Kasumi-1 (cell line): ENCODE measurements around the gene PCBD2.

Source experiments
- DNase-seq, 2 experiments: peaks; one replicate each; lab custom pipeline; 2025; lab: John Stamatoyannopoulos, UW

Gene PCBD2

DNA sequence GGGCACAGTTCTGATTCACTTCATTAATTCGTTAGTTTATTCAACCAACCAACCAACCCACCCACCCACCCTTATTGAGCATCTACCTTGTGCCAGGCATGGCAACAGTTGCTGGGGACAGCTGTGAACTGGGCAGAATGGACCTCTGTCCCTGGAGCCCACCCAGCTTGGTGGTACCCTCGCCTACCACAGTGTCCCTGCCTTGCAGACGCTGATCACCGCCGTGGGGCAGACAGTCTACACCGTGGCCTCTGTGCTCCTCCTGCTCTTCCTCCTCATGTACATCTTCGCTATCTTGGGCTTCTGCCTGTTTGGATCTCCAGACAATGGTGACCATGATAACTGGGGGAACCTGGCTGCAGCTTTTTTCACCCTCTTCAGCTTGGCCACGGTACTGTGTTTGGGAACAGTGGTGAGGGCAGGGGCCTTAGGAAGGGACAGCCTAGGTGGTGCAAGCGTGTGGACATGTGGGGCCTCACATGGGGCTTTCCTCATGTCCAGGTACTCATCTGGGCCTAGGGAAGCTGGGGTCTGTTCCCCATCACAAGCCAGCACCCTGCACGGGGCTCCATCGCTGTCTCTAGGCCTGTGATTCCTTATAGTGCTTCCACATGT lies 102.9 kb downstream of the PCBD2 start:
- DNase-seq, result no peak

DNA sequence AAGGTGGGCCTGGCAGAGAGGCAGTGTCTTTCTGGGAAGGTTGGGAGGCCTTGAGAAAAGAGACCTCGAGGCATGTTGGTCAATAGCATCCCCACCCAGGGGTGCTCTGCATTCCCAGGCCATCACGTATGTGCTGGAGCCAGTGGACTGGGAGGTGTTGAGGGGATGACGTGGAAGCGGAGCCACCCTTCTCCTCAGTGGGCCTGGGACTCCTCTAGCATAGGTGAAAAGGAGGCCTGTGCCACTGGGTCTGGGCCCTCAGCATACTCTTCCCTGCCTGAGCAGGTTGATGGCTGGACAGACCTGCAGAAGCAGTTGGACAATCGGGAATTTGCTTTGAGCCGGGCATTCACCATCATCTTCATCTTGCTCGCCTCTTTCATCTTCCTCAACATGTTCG lies 103.6 kb downstream of the PCBD2 start:
- DNase-seq, result no peak

DNA sequence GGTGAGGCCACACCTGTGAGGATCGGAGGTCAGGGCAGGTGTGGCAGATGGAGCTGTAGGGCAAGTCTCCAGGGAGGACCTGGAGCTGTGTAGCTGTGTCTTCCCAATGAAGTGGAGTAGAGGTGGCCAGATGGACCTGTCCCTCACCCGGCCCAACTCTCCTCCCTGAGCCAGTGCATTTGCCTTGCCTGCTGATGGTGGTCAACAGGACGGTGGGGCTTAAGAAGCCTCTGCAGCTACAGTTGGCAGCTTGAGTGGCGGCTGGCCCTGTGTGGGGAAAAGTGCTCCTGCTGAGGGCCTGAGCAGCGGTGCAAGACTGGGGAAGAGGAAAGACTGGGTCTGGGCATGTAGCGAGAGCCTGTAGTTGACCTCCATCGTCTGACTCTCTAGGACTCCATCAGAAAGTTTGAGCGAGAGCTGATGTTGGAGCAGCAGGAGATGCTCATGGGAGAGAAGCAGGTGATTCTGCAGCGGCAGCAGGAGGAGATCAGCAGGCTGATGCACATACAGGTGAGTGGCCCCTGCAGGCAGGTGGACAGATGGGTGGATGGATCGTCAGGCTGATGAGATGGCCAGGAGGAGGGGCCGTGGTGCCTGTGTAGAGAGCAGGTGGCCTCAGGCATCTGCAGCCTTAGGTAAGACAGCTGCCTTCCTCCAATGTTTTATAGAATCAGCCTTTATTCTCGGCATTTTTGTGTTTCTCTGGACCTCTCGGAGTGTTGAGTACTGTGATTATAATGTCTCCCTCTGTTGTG lies 104.2 kb downstream of the PCBD2 start:
- DNase-seq, result no peak

DNA sequence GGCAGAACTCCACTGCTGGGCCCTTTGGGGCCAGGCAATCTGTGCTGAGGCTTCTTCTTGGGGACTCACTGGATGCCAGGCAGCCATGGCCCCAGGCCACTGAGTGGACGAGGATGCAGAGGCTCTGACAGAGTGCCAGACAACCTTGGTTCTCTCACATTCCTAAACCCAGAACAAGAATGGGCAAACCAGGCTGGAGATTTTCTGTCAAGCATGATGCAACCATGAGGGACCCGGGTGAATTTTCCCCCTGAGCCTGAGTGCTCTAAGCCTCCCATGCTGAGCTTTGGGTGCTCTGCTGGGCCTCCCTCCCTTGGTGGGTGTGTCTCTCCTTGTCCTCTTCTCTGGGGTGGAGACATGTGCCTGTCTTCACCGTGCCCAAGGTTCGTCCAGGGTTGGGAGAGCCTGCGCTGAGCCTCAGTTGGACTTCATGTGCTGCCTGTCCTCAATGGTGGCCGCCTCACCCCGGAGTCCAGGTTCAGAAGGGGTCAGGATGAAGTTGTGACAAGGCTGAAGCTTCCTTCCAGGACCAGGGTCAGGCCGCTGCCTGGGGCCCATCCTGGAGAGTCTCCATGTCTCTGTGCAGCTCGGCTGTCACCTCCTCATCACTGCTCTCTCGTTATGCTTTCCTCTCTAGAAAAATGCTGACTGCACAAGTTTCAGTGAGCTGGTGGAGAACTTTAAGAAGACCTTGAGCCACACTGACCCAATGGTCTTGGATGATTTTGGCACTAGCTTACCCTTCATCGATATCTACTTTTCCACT lies 105.0 kb downstream of the PCBD2 start:
- no peak for DNase-seq

DNA sequence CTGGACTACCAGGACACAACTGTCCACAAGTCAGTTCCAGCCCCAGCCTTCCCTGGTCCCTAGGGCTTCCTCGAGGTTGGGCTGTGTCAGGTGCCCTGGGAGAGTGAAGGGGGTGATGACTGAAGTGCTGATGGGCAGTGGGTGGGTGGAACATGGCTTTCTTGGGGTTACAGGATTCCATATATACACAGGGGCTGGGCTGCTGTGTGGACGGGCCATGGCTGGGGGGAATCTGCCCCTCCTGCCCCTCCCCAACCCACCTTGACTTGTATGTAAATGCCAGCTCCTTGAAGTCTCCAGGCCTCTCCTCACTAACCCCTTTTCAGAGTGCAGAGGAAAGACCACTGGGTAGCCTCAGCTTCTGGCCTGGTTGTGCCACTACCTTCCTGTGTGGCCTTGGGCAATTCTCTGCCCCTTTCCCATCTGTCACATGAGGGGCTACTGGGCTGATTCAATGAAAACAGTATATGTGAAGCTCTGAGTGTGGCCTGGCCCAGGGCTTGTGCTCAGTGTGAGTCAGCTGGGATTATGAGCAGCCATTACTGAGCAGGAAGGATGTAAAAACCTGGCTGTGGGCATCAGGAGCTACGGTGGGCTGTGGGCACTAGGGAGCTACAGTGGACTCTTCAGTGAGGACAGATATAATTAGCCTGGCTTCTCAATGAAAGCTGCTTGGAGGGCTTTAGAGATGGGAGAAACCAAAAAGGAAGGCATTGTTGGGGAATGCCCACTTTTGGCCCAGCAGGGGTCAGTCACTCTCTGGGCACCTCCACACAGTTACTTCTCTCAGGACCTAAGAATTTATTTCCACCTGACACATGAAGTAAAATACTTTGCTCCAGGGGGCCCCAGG lies 105.8 kb downstream of the PCBD2 start:
- DNase-seq, result no peak

DNA sequence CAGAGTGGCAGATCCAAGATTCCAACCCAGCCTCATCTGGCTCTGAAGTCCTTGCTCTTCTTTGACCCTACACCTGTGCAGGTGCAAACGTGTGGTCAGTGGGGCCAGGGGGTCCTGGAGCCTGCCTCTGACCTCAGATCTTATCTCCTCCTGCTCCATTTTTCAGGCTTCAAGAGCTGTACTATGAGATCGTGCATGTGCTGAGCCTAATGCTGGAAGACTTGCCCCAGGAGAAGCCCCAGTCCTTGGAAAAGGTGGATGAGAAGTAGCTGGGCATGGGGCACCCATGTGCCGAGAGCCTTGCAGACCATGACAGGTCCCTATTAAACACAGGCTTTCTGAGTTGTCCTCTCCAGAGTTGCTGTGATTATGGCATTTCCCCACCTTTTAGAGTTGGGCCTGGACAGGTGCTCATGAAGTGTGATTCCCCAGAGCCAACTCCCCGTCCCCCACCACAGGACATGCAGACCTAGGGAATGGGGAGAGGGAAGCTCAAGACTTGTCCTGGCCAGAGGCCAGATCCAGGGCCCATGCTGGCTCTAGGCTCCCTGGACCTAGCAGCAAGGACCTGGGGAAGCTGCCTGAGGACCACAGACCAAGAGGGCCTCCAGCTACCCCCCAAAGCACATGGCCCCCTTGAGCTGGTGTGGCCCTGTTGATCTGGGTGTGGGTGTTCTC lies 106.6 kb downstream of the PCBD2 start:
- no peak for DNase-seq

DNA sequence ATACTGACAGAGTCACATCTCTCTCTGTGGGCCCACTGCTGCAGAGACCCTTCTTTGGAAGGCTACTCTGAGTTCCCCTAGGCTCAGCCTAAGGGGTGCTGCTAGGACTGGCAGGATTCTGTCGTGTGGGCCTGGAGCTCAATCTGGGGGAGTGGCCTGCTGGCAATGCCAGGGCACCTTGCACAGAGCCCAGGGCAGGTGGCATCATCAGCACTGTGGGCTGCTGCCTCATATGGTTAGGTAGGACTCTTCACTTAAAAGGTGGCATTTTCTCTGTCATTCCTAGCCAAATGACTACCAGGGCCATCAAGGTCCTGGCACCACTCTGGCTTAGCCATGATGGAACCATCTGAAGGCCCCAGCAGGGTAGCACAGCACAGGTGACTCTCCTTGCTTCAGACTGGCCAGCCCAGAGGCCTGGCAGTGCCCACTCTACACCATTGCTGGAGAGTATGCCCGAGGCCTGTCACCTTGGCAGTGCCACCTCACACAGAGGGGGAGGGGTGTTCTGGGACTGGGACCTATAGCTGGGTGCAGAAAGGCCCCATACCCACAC lies 107.2 kb downstream of the PCBD2 start:
- DNase-seq, result no peak
